Measurements from ENCODE around the gene DERA.
"Not testable (repeated sequence)": the region's sequence is repeated elsewhere in the genome, so short reads cannot be mapped to it uniquely, and the experiment has no call there.

DERA gene

GRCh38 chr12:15910468-15910863 lies 666 bp upstream of the DERA start:
- no peak for DNase-seq

GRCh38 chr12:15911931-15912330 lies 799 bp downstream of the DERA start:
- not testable (repeated sequence) for DNase-seq

GRCh38 chr12:15914131-15914530 lies 3.0 kb downstream of the DERA start:
- DNase-seq: not testable (repeated sequence)

- DNase-seq: no peak
Observed at GRCh38 chr12:15918066-15918465, 6.9 kb downstream of the DERA start.

- no peak for DNase-seq
Observed at GRCh38 chr12:15919418-15919817, 8.3 kb downstream of the DERA start.

GRCh38 chr12:15924956-15925355 lies 13.8 kb downstream of the DERA start:
- DNase-seq: no peak

- DNase-seq: no peak
Observed at GRCh38 chr12:15928346-15928745, 17.2 kb downstream of the DERA start.

- DNase-seq: no peak
Observed at GRCh38 chr12:15928870-15929571, 17.9 kb downstream of the DERA start.

GRCh38 chr12:15931590-15932053 lies 20.5 kb downstream of the DERA start:
- DNase-seq: no peak

GRCh38 chr12:15932327-15932726 lies 21.2 kb downstream of the DERA start:
- no peak for DNase-seq

- no peak for DNase-seq
Observed at GRCh38 chr12:15932971-15933370, 21.8 kb downstream of the DERA start.

- no peak for DNase-seq
Observed at GRCh38 chr12:15933751-15934150, 22.6 kb downstream of the DERA start.

GRCh38 chr12:15936751-15937150 lies 25.6 kb downstream of the DERA start:
- DNase-seq: no peak

- no peak for DNase-seq
Observed at GRCh38 chr12:15937902-15938301, 26.8 kb downstream of the DERA start.

- no peak for DNase-seq
Observed at GRCh38 chr12:15939111-15939510, 28.0 kb downstream of the DERA start.

GRCh38 chr12:15942475-15942874 lies 31.3 kb downstream of the DERA start:
- DNase-seq: no peak

GRCh38 chr12:15943519-15943918 lies 32.4 kb downstream of the DERA start:
- not testable (repeated sequence) for DNase-seq

GRCh38 chr12:15948461-15948860 lies 37.3 kb downstream of the DERA start:
- DNase-seq: not testable (repeated sequence)

GRCh38 chr12:15955281-15955680 lies 44.1 kb downstream of the DERA start:
- no peak for DNase-seq

- DNase-seq: no peak
Observed at GRCh38 chr12:15956010-15956409, 44.9 kb downstream of the DERA start.

- peak; percentile 85 for DNase-seq
Observed at GRCh38 chr12:15956413-15957185, 45.5 kb downstream of the DERA start.

GRCh38 chr12:15962760-15963159 lies 51.6 kb downstream of the DERA start:
- no peak for DNase-seq

GRCh38 chr12:15963271-15963670 lies 52.1 kb downstream of the DERA start:
- DNase-seq: no peak

- no peak for DNase-seq
Observed at GRCh38 chr12:15966426-15966825, 55.3 kb downstream of the DERA start.

Measured in DMS79 treated with DMSO at 0.1 percent for 48 hours (cell line).